Fibroblast of mammary gland (primary cell): Measurements from ENCODE around the gene CHTF8.

Experiments used
- DNase-seq: peaks from one replicate; pipeline ENCODE4 v3.0.0-alpha.2; 2010; ENCODE audit warnings: low read depth
- H3K4me3 ChIP-seq: 2 replicates; pipeline ENCODE4 v1.5.1; 2011; ENCODE audit warnings: low read depth, mild to moderate bottlenecking, low read length, moderate library complexity; ENCODE audit not compliant: control insufficient read depth
- TF ChIP-seq, protein P1 (sequence below): conservative IDR thresholded peaks from 2 replicates; pipeline ENCODE4 v1.5.1; 2011; ENCODE audit warnings: low read depth, low read length, inconsistent platforms; ENCODE audit not compliant: control insufficient read depth, insufficient read depth

CHTF8 gene

DNA sequence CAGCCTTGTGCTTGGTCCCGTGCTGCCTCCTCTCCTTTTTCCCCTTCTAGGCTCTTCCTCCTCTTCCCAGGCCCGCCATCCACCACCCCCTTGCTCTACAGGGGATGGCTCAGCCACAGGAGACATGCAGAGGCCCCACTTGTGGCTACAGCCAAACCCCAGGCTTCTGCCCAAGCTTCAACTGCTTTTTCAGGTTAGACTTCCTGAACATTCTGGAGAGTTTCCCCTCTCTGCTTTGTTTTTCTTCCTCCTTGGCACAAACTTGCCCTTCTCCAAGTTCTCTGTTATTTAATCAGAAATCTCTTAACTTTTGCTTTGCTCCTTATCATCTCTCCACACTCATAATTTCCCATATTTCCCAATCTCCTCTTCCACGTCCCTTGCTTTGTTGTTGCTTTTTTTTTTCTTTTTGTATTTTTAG is 45.2 kb downstream of the CHTF8 start:
- no peak overlapping the region for H3K4me3 ChIP-seq
- DNase-seq: no peak
- TF ChIP-seq, protein P1, sequence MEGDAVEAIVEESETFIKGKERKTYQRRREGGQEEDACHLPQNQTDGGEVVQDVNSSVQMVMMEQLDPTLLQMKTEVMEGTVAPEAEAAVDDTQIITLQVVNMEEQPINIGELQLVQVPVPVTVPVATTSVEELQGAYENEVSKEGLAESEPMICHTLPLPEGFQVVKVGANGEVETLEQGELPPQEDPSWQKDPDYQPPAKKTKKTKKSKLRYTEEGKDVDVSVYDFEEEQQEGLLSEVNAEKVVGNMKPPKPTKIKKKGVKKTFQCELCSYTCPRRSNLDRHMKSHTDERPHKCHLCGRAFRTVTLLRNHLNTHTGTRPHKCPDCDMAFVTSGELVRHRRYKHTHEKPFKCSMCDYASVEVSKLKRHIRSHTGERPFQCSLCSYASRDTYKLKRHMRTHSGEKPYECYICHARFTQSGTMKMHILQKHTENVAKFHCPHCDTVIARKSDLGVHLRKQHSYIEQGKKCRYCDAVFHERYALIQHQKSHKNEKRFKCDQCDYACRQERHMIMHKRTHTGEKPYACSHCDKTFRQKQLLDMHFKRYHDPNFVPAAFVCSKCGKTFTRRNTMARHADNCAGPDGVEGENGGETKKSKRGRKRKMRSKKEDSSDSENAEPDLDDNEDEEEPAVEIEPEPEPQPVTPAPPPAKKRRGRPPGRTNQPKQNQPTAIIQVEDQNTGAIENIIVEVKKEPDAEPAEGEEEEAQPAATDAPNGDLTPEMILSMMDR: no peak

DNA sequence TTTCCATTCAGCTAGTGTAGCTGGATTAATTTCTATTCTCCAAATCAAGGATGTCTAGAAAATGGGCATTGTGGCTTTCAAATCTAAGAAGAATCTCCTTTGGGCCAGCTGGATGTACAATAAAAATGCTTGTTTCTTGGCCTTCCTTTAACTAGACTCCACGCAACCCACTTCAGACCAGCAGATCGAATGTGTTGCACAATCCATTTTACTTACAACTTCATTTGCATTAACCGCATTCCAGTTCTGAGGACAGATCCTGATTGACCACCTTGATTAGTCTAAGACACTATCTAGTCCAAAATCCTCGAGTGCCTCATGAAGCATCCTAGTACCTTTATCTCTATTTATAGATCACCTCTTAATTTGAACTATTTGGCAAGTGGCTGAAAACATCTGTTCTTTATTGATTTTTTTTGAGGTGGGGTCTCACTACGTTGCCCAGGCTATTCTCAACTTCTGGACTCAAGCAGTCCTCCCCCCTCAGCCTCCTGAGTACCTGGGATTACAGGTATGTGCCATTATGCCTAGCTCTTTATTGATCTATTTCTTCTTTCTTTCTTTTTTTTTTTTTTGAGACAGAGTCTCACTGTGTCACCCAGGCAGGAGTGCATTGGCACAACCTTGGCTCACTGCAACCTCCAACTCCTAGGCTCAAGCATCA is 47.2 kb downstream of the CHTF8 start:
- TF ChIP-seq, protein P1: no peak
- no peak for DNase-seq
- no peak overlapping the region for H3K4me3 ChIP-seq

DNA sequence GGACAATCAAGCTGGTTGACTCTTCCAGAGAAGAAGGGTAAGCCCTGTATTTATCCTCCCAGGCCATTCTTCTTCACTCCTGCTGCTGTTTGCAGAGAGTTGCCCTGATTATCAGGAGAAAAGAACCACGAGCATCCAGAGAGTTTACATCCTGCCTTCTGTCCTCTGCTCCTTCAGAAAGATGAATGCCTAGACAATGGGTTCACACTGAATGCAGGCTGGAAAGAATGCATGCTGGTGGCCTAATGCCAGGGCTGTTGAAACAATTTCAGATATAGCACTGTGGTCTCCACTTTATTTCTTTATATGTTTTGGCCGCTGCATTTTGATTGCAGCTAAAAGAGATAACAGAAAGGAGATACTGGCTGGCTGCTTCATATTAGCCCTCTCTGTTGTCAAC is 48.1 kb downstream of the CHTF8 start:
- TF ChIP-seq, protein P1: no peak
- DNase-seq: no peak
- no peak overlapping the region for H3K4me3 ChIP-seq

DNA sequence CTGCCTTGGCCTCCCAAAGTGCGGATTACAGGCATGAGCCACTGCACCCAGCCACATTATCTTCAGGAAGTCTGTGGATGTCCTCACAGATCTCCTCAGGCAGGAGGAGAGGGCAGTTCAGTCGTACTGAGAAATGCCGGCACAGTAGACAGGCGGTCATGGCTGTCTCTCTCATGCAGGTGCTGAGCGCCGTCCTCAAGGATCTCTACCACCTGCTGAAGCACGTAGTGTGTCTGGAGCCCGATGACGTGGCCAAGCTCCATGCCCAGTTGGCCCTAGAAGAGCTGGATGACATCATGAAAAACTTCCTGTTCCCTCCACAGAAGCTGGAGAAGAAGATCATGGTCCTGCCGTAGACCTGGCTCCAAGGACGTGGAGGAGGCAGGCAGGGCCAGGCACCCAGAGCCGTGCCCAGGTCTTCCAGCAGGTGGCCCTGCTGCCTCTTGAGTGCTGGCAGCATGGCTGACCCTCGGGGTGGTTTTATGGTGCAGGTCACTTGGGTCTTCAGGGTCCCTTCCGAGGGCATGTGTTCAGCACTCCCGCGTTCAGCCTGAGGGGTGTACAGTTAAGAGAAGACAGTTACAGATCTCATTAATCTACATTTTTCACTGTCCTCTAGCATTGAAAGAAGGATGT is 49.0 kb downstream of the CHTF8 start:
- DNase-seq: no peak
- no peak overlapping the region for H3K4me3 ChIP-seq
- TF ChIP-seq, protein P1: no peak

DNA sequence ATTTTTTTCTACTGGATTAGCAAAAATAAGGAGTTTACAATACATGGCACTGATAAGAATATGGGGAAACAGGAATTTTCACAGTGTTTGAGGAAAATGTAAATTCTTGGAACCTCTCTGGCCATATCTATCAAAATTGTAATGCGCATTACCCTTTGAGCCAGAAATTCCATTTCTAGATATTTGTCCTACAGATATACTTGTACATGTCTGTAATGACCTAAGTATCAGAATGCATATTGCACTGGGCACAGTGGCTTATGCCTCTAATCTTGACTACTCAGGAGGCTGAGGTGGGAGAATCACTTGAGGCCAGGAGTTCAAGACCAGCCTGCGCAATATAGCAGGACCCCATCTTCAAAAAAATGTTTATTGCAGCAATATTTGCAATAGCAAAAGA is 52.7 kb downstream of the CHTF8 start:
- TF ChIP-seq, protein P1: no peak
- H3K4me3 ChIP-seq: no peak overlapping the region
- DNase-seq: no peak

DNA sequence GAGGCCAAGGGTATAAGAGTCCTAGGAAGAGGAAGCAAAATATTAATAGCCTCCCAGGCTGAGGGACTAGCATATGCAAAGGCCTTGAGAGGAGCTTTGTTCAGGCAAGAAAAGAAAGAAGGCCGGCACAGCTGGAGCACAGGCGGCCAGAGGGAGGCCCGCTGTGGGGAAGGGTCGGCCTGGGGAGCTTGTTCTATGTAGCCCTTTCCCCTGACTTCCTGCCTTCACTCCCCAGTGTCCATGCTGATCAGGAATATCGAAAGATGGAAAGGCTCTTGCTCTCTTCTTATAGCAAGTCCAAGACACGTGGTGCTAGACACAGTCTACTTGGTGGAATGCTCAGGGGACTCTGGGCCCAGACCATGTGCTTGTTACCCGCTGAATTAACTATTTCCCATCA is 54.3 kb downstream of the CHTF8 start:
- H3K4me3 ChIP-seq: no peak overlapping the region
- DNase-seq: no peak
- TF ChIP-seq, protein P1: no peak
